NB4 (cell line): ENCODE results near the gene MYT1.

ENCODE experiments used
- DNase-seq: peaks from one replicate; pipeline ENCODE4 v3.0.0; 2010; ENCODE audit warnings: low read depth
- H3K4me3 ChIP-seq: one replicate; pipeline ENCODE4 v1.5.1; 2011; ENCODE audit warnings: mild to moderate bottlenecking, low read depth, low read length, moderate library complexity
- MYC ChIP-seq: IDR thresholded peaks from 2 replicates; pipeline ENCODE4 v1.6.1; 2011; ENCODE audit warnings: low read depth, low read length
- POLR2A ChIP-seq: IDR thresholded peaks from 2 replicates; pipeline ENCODE4 v1.6.1; 2011; ENCODE audit warnings: mild to moderate bottlenecking; ENCODE audit not compliant: insufficient read length; ENCODE audit errors: extremely low read depth
- TF ChIP-seq, protein P1 (sequence below): IDR thresholded peaks from one replicate; pipeline ENCODE4 v1.5.1; 2012; ENCODE audit warnings: low read depth, low read length
- TF ChIP-seq, protein P2 (sequence below): IDR thresholded peaks from 2 replicates; pipeline ENCODE4 v1.6.1; 2011; ENCODE audit warnings: low read depth, low read length

Gene MYT1

DNA sequence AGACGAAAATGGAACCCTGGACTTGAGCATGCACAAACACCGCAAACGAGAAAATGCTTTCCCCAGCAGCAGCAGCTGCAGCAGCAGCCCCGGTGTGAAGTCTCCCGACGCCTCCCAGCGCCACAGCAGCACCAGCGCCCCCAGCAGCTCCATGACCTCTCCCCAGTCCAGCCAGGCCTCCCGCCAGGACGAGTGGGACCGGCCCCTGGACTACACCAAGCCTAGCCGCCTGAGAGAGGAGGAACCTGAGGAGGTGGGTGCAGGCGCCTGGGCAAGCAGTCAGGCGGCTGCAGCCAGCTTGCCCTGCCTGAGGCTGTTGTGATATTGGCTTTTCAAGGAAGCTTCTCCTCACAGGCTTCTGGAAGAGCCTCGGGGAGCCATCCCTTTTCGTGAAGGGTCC, 55.5 kb downstream of the MYT1 start:
- H3K4me3 ChIP-seq, result no peak overlapping the region
- DNase-seq, result no peak
- TF ChIP-seq POLR2A, result no peak
- TF ChIP-seq, protein P1, sequence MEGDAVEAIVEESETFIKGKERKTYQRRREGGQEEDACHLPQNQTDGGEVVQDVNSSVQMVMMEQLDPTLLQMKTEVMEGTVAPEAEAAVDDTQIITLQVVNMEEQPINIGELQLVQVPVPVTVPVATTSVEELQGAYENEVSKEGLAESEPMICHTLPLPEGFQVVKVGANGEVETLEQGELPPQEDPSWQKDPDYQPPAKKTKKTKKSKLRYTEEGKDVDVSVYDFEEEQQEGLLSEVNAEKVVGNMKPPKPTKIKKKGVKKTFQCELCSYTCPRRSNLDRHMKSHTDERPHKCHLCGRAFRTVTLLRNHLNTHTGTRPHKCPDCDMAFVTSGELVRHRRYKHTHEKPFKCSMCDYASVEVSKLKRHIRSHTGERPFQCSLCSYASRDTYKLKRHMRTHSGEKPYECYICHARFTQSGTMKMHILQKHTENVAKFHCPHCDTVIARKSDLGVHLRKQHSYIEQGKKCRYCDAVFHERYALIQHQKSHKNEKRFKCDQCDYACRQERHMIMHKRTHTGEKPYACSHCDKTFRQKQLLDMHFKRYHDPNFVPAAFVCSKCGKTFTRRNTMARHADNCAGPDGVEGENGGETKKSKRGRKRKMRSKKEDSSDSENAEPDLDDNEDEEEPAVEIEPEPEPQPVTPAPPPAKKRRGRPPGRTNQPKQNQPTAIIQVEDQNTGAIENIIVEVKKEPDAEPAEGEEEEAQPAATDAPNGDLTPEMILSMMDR, result no peak
- TF ChIP-seq, protein P2, sequence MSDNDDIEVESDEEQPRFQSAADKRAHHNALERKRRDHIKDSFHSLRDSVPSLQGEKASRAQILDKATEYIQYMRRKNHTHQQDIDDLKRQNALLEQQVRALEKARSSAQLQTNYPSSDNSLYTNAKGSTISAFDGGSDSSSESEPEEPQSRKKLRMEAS, result no peak
- TF ChIP-seq MYC, result no peak

DNA sequence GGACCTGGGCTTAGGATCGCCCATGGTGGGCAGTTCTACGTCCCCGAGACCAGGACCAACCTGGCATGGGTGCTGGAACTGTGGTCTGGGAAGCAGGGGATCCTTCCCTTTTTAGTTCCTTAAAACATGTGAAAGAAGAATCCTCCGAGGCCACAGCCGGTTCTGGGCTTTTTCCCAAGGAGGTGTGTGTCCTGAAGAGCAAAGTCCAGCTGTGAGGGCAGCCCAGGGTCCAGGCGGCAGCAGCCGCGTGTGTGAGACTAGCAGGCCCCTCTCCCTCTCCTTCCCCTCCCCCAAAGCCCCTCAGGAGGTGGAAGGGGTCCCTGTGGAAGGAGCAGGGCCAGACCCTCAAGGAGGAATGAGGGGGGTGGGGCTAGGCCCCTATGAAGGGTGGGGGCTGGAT, 56.2 kb downstream of the MYT1 start:
- no peak for DNase-seq
- no peak overlapping the region for H3K4me3 ChIP-seq
- TF ChIP-seq MYC (no peak), POLR2A (no peak)
- TF ChIP-seq, protein P1, result no peak
- TF ChIP-seq, protein P2, result no peak

DNA sequence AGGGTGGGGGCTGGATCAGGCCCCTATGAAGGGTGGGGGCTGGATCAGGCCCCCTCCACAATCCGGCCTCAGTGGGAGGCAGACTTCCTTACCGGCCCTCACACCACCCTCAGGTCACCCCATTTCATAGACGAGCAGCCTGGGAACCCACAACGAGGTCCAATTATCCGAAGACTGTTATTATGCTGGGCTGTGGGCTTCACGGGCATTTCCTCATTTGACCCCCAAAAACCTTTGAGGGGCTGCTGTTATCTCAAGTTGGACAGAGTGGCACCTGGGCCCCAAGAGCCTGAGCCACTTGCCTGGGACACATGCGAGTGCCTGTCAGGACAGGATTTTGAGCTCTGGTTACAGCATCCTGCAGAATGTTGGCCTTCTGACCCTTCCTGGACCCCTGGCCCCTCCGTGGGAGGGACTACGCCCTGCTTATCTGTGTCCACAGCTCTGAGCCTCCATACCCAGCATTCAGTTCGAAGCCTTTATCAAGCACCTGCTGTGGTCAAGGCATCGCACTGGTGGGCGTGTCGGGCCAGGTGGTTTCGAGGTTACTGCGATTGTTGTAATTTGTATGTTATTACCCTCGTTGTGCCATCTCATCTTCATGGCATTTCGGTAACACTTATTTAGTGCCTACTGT, 56.8 kb downstream of the MYT1 start:
- no peak overlapping the region for H3K4me3 ChIP-seq
- no peak for DNase-seq
- TF ChIP-seq POLR2A (no peak), MYC (no peak)
- TF ChIP-seq, protein P1, result no peak
- TF ChIP-seq, protein P2, result no peak

DNA sequence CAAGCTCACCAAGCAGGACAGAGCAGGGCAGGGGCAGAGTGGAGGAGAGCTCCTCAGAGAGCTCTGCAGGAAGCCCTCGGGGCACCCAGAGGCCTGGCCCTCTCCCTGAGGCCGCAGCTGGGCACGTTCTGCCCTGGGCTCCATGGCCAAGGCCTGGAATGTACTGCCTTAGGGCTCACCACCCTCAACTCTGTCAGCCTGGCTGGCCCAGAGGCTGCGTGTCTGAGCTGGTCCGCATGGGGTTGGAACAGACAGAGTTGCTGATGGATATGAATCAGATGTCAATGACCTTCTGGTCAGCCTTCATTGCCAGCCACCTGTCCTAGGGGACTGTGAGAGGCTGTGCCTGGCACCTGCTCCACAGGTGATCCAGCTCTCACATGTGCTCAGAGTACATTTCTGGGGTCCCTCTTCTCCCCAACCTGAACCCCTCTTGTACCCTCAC, 58.1 kb downstream of the MYT1 start:
- no peak for DNase-seq
- TF ChIP-seq, protein P2, result no peak
- TF ChIP-seq POLR2A, result no peak
- TF ChIP-seq, protein P1, result no peak
- no peak for TF ChIP-seq MYC
- H3K4me3 ChIP-seq, result no peak overlapping the region

DNA sequence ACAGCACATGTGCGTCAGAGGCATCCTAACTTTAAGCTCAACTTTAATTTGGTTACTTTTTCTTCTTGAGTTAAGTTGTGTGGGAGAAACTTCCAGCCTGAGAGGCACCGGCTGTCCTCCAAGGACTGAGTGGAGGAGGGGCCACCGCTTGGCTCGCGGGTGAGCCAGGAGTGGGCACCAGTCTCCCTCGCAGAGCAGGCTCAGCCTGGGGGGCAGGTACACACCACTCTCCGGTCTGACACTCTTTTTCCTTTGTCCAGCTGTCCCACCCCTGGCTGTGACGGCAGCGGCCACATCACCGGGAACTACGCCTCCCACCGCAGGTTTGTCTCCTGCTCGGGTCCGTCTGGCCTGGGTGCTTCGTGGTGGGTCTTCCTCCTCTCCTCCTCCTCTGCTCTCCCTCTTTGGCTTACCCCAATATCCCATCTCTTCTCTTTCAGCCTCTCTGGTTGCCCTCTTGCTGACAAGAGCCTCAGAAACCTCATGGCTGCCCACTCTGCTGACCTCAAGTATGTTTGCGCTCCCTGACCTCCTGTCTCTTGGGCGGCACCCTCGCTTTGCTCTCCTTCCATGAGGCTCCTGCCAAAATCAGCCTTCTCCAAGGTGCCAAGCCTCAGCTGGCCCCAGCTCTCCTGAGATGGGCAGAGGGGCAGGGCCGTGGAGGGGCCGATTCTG, 58.7 kb downstream of the MYT1 start:
- no peak overlapping the region for H3K4me3 ChIP-seq
- TF ChIP-seq, protein P2, result no peak
- no peak for TF ChIP-seq MYC
- TF ChIP-seq, protein P1, result no peak
- DNase-seq, result no peak
